IMR-90 (cell line): ENCODE data around the gene SPDEF. TPM values are rescaled to one million over a fixed set of nuclear protein-coding genes. Genes with fewer than 3 reads are reported as not detected.

Experiments used
- ATAC-seq: fragments of 200-7000 bp; cut with Tn5 transposase; 2 replicates; pipeline ENCODE4 v1.9.1; 2020; ENCODE audit warnings: low read depth, mild to moderate bottlenecking, moderate library complexity
- BruUV-seq: library from RNA; stranded (reverse); fragments of 400-500 nt; replicated peaks from 2 replicates; lab custom pipeline; 2021; lab: Mats Ljungman, UMichigan
- CTCF ChIA-PET: fragments of 300-600 bp; formaldehyde crosslinking; extraction: SDS; loops from one replicate; lab custom pipeline; 2021; ENCODE audit warnings: antibody characterized with exemption; lab: Yijun Ruan, JAX
- POLR2A ChIA-PET: fragments of 300-600 bp; sonication (Branson Sonifier 250); formaldehyde crosslinking; loops from one replicate; lab custom pipeline; 2022; ENCODE audit warnings: antibody characterized with exemption; ENCODE audit not compliant: unreplicated experiment; lab: Charles Lee
- DNase-seq: peaks from one replicate; pipeline ENCODE4 v3.0.0; 2013
- H2AFZ ChIP-seq: replicated peaks from 2 replicates; pipeline ENCODE3; 2013; ENCODE audit warnings: low read length, mild to moderate bottlenecking; ENCODE audit not compliant: poor library complexity
- H2AK5ac ChIP-seq: 2 replicates; pipeline ENCODE4 v1.6.1; 2013; ENCODE audit warnings: low read depth, low read length, inconsistent platforms
- H2AK9ac ChIP-seq: replicated peaks from 2 replicates; pipeline ENCODE3; 2013; ENCODE audit warnings: mild to moderate bottlenecking, low read depth, low read length, moderate library complexity; ENCODE audit not compliant: poor library complexity
- H2BK120ac ChIP-seq: 2 replicates; pipeline ENCODE4 v1.6.1; 2013; ENCODE audit warnings: low read depth, low read length, inconsistent platforms
- H2BK15ac ChIP-seq: 3 replicates; pipeline ENCODE4 v1.6.1; 2013; ENCODE audit warnings: low read depth, low read length, inconsistent platforms
- H2BK20ac ChIP-seq: 2 replicates; pipeline ENCODE4 v1.6.1; 2013; ENCODE audit warnings: low read depth, mild to moderate bottlenecking, inconsistent platforms, low read length, moderate library complexity
- H2BK5ac ChIP-seq: 2 replicates; pipeline ENCODE4 v1.6.1; 2013; ENCODE audit warnings: mild to moderate bottlenecking, low read depth, low read length, inconsistent platforms; ENCODE audit not compliant: poor library complexity, severe bottlenecking
- H3K14ac ChIP-seq: replicated peaks from 2 replicates; pipeline ENCODE4 v1.6.1; 2013; ENCODE audit warnings: low read depth, low read length, inconsistent platforms
- H3K18ac ChIP-seq: 2 replicates; pipeline ENCODE4 v1.6.1; 2013; ENCODE audit warnings: low read depth, low read length, control low read depth
- H3K23ac ChIP-seq: 2 replicates; pipeline ENCODE4 v1.6.1; 2013; ENCODE audit warnings: low read depth, low read length, inconsistent platforms
- H3K27ac ChIP-seq: 2 replicates; pipeline ENCODE4 v1.5.1; 2013; ENCODE audit warnings: mild to moderate bottlenecking, control low read depth, low read length; ENCODE audit not compliant: insufficient read depth
- H3K27me3 ChIP-seq: 2 replicates; pipeline ENCODE4 v1.6.1; 2013; ENCODE audit warnings: low read length; ENCODE audit not compliant: control insufficient read depth, insufficient read depth
- H3K36me3 ChIP-seq: 2 replicates; pipeline ENCODE4 v1.6.1; 2013; ENCODE audit warnings: low read length, mixed read lengths; ENCODE audit not compliant: control insufficient read depth, insufficient read depth
- H3K4ac ChIP-seq: 2 replicates; pipeline ENCODE4 v1.6.1; 2013; ENCODE audit warnings: low read depth, low read length, inconsistent platforms
- H3K4me1 ChIP-seq: 2 replicates; pipeline ENCODE4 v1.6.1; 2013; ENCODE audit warnings: low read length, mixed read lengths; ENCODE audit not compliant: control insufficient read depth, insufficient read depth
- H3K4me2 ChIP-seq: 2 replicates; pipeline ENCODE4 v1.6.1; 2013; ENCODE audit warnings: low read depth, mild to moderate bottlenecking, control low read depth, low read length, moderate library complexity
- H3K4me3 ChIP-seq: 2 replicates; pipeline ENCODE4 v1.5.1; 2013; ENCODE audit warnings: low read depth, mild to moderate bottlenecking, control low read depth, low read length, moderate library complexity; ENCODE audit not compliant: insufficient read depth
- H3K56ac ChIP-seq: 2 replicates; pipeline ENCODE4 v1.6.1; 2013; ENCODE audit warnings: low read length, inconsistent platforms; ENCODE audit not compliant: insufficient read depth; ENCODE audit errors: extremely low read depth
- H3K79me1 ChIP-seq, 2 experiments: 2 replicates each; pipeline ENCODE4 v1.6.1; 2013; ENCODE audit warnings: low read length in 2 of 2, inconsistent platforms in 1 of 2, low read depth in 1 of 2
- H3K9ac ChIP-seq: 2 replicates; pipeline ENCODE4 v1.6.1; 2013; ENCODE audit warnings: low read depth, low read length, control low read depth
- H3K9me1 ChIP-seq: 2 replicates; pipeline ENCODE4 v1.6.1; 2013; ENCODE audit warnings: low read length, inconsistent platforms; ENCODE audit not compliant: insufficient read depth
- H3K9me3 ChIP-seq: 2 replicates; pipeline ENCODE4 v1.6.1; 2013; ENCODE audit warnings: low read length; ENCODE audit not compliant: control insufficient read depth, insufficient read depth
- H4K20me1 ChIP-seq: 2 replicates; pipeline ENCODE4 v1.6.1; 2013; ENCODE audit warnings: low read length, inconsistent platforms; ENCODE audit not compliant: insufficient read depth
- H4K5ac ChIP-seq: 2 replicates; pipeline ENCODE4 v1.6.1; 2013; ENCODE audit warnings: mild to moderate bottlenecking, low read depth, low read length, control low read depth
- H4K8ac ChIP-seq, 2 experiments: 2 replicates each; pipeline ENCODE4 v1.6.1; 2013; ENCODE audit warnings: low read depth in 2 of 2, low read length in 2 of 2, control low read depth in 1 of 2, inconsistent platforms in 1 of 2
- H4K91ac ChIP-seq: 2 replicates; pipeline ENCODE4 v1.6.1; 2013; ENCODE audit warnings: low read depth, low read length, inconsistent platforms; ENCODE audit not compliant: insufficient read depth
- CEBPB ChIP-seq: IDR thresholded peaks from 2 replicates; pipeline ENCODE4 v1.6.1; 2012; ENCODE audit warnings: low read depth, low read length, improper control_type of control experiment
- MAZ ChIP-seq: IDR thresholded peaks from 2 replicates; pipeline ENCODE4 v1.6.1; 2012; ENCODE audit warnings: low read depth, mild to moderate bottlenecking, low read length, improper control_type of control experiment, moderate library complexity, borderline replicate concordance
- WGBS, 2 experiments: methylation state at CpG; one replicate each; pipeline versions ENCODE4 v1.1.5 to v1.1.7; 2013; ENCODE audit warnings: missing lambda C conversion rate in 2 of 2; ENCODE audit not compliant: insufficient read length in 1 of 2; ENCODE audit errors: extremely low coverage in 2 of 2; 5-methylcytosine and 5-hydroxymethylcytosine counted together
- dilution Hi-C: fragments of 300-500 bp; cut with HindIII; formaldehyde crosslinking; loops from one replicate; pipeline ENCODE4 v1.14.3; 2018; ENCODE audit warnings: low sequenced_read_pairs; ENCODE audit not compliant: unreplicated experiment
- in situ Hi-C: fragments of 300-500 bp; cut with MboI; formaldehyde crosslinking; loops from 3 replicates; pipeline ENCODE4 v1.14.3; 2019; ENCODE audit warnings: low sequenced_read_pairs, inconsistent platforms, mixed read lengths
- intact Hi-C: fragments of 100-400 bp; cut with micrococcal nuclease; formaldehyde crosslinking; loops from 2 replicates; pipeline ENCODE4 v1.10.0; 2022
- polyA plus RNA-seq, 3 experiments: library from polyadenylated mRNA; depleted of rRNA; stranded (reverse); fragments of >200 nt; gene quantifications; 2 replicates each; pipeline ENCODE4 v1.2.3, GENCODE V29; 2012; ENCODE audit warnings: low replicate concordance in 1 of 3
- total RNA-seq: library from RNA; depleted of rRNA; stranded (reverse); fragments of >200 nt; gene quantifications from 2 replicates; pipeline ENCODE4 v1.2.3, GENCODE V29; 2012

SPDEF gene
- total and polyA plus RNA-seq, 2 of the 4 experiments (the other 2 are of a cell fraction): 0.05 TPM; not detected in 1

DNA sequence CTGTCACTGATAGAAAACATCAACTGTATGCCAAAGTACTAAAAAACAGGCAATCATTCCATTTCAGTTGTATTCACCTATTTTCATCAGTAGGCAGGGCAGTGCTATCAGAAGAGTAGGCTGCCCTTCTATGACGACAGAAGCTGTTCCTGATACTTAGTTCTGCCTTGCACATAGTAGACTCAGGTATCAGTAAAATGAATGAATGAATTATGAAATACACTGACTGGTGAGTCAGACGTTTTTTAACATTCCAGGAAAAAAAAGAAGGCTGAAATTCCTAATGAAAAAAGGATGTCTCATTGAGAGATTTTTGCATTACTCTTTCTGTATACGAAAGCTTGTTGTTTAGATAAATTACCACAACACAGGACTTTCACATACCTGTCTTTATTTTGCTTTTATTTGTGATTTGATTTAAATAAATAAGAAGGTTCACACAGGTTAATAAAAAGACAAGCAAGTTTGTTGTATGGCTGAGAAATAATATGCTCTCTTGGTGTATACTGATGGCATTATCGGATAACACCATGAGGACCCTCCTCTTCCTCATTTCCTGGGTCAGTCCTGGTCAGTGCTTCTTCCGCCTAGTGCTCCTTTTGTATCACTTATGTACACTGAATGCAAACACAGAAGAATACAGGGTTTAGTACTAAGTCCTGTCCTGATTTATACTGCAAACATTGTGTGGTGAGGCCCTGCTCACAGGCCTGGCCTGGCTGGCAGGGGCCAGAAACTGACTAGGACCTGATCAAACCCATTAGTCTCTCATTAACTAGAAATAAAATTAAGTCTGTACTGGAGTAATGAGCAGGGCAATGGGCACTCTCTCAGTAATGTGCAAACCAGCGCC, 39.4 kb upstream of the SPDEF start:
- dilution Hi-C loops: no loop called here
- WGBS, 2 experiments: no CpG with 5 or more reads among the region's 6 CpGs
- POLR2A ChIA-PET: no interaction called here

More for the DNA sequence above, 39.4 kb upstream of the SPDEF start:
- no peak overlapping the region for H2AK9ac ChIP-seq
- H2BK20ac ChIP-seq: no peak overlapping the region
- no peak overlapping the region for H3K4me2 ChIP-seq
- no peak overlapping the region for H3K56ac ChIP-seq
- H3K36me3 ChIP-seq: no peaks in the 10 kb centered on the region
- TF ChIP-seq CEBPB (peak; percentile 39), MAZ (no peak)
- no peak overlapping the region for H3K27ac ChIP-seq
- no peak overlapping the region for H3K9ac ChIP-seq
- H3K9me1 ChIP-seq: peaks cover 24% of the 10 kb centered on the region
- peaks cover 87% of the 10 kb centered on the region for H4K20me1 ChIP-seq
- H4K8ac ChIP-seq: no peak overlapping the region
- no peaks in the 10 kb centered on the region for H3K27me3 ChIP-seq
- ATAC-seq (peak; percentile 38), DNase-seq (peak; percentile 52)
- H3K4me1 ChIP-seq: peaks cover 7% of the 10 kb centered on the region
- H2AFZ ChIP-seq: no peak overlapping the region
- H2AK5ac ChIP-seq: no peak overlapping the region
- no peak overlapping the region for H4K5ac ChIP-seq
- H3K14ac ChIP-seq: no peak overlapping the region
- no peak overlapping the region for H4K91ac ChIP-seq
- in situ Hi-C loops: no loop called here
- no TSS peak for BruUV-seq
- intact Hi-C loops: no loop called here
- H2BK5ac ChIP-seq: no peak overlapping the region
- no peak overlapping the region for H3K4ac ChIP-seq
- no peak overlapping the region for H3K18ac ChIP-seq
- no peak overlapping the region for H2BK15ac ChIP-seq
- peaks cover 44 to 89% of the 10 kb centered on the region in 2 experiments for H3K79me1 ChIP-seq
- H3K9me3 ChIP-seq: no peaks in the 10 kb centered on the region
- H3K23ac ChIP-seq: no peak overlapping the region
- no peak overlapping the region for H2BK120ac ChIP-seq
- CTCF ChIA-PET: no interaction called here
- H3K4me3 ChIP-seq: no peak overlapping the region
